Brain microvascular endothelial cell (primary cell): ENCODE measurements around the gene ARFGAP2.

ENCODE experiments used
- DNase-seq: peaks from one replicate; pipeline ENCODE4 v3.0.0-alpha.2; 2020
- H3K27ac ChIP-seq: fragments of 250-450 bp; sonication (Bioruptor Pico); 2 replicates; pipeline ENCODE4 v1.5.1; 2020; ENCODE audit warnings: mild to moderate bottlenecking, moderate library complexity
- H3K27me3 ChIP-seq: fragments of 250-450 bp; sonication (Bioruptor Pico); replicated peaks from 2 replicates; pipeline ENCODE4 v1.5.1; 2020; ENCODE audit warnings: mild to moderate bottlenecking
- H3K36me3 ChIP-seq: fragments of 250-450 bp; sonication (Bioruptor Pico); replicated peaks from 2 replicates; pipeline ENCODE4 v1.5.1; 2020; ENCODE audit warnings: mild to moderate bottlenecking
- H3K4me3 ChIP-seq: 2 replicates; pipeline ENCODE4 v1.5.1; 2011; ENCODE audit warnings: low read depth, mild to moderate bottlenecking, control low read depth, low read length, moderate library complexity
- in situ Hi-C: cut with HindIII; loops from 2 replicates; pipeline ENCODE4 v1.10.0; 2017; ENCODE audit warnings: low sequenced_read_pairs, low pct_ligation_motif_present
- TF ChIP-seq, protein P1 (sequence below): IDR thresholded peaks from 2 replicates; pipeline ENCODE4 v1.5.1; 2011; ENCODE audit warnings: low read depth, mild to moderate bottlenecking, moderate library complexity, low read length, control low read depth, inconsistent platforms; ENCODE audit errors: missing control alignments

ARFGAP2 gene

DNA sequence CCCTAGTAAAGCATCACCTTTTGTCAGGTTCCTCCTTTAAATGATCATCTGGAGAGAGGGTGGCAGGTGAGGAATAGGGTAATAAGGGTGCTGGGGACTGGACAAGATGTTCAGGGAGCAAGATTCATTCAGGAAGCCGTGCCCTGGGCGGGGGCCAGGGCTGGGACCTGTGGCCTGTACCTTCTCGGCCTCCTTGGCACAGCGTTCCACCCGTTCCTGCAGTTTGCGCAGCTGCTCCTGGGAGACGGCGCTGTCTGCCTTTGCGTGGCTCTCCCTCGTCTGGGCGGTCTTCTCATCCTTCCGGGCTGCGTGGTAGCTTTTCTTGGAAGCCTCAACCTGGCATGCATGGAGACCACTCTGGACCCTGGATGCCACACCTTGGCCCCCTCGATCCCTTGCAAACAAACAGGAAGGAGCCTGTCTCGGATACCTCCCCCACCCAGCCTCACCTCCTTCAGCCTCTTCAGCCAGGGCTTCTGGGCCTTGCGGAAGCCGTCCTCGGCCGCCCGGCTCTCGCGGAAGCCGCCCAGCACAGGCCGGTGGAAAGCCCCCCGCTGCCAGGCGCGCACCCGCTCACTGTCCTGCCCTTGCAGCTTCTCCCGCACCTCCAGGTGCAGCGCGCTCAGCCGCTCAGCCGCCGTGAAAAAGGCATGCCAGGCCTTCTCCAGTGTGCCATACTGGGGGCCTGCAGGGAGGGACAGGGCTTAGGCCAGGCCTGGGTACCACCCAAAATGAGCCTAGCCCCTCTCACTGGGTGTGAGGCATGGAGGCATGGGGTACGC lies 3.5 kb upstream of the ARFGAP2 start:
- Histone ChIP-seq H3K36me3 (peaks cover 10% of the 10 kb centered on the region), H3K4me3 (no peak overlapping the region), H3K27me3 (no peaks in the 10 kb centered on the region), H3K27ac (no peak overlapping the region)
- DNase-seq: no peak
- in situ Hi-C loops: no loop called here
- TF ChIP-seq, protein P1, sequence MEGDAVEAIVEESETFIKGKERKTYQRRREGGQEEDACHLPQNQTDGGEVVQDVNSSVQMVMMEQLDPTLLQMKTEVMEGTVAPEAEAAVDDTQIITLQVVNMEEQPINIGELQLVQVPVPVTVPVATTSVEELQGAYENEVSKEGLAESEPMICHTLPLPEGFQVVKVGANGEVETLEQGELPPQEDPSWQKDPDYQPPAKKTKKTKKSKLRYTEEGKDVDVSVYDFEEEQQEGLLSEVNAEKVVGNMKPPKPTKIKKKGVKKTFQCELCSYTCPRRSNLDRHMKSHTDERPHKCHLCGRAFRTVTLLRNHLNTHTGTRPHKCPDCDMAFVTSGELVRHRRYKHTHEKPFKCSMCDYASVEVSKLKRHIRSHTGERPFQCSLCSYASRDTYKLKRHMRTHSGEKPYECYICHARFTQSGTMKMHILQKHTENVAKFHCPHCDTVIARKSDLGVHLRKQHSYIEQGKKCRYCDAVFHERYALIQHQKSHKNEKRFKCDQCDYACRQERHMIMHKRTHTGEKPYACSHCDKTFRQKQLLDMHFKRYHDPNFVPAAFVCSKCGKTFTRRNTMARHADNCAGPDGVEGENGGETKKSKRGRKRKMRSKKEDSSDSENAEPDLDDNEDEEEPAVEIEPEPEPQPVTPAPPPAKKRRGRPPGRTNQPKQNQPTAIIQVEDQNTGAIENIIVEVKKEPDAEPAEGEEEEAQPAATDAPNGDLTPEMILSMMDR: no peak

DNA sequence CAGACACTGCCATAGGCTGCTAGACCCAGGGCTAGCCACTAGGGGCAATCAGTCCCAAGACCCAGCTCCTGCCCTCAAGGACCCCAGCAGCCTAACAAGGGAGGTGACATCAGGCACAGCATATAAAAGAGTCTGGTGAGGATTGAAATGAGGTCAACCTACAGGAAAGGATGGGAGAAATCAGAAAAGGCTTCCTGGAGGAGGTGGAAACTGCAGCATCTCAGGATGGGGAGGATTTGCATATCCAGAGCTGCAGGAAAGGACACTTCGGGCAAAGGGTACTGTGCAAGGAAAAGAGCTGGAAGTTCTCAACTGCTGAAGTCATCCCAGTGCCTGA lies 2.9 kb upstream of the ARFGAP2 start:
- Histone ChIP-seq H3K27ac (no peak overlapping the region), H3K4me3 (no peak overlapping the region), H3K27me3 (no peaks in the 10 kb centered on the region), H3K36me3 (peaks cover 14% of the 10 kb centered on the region)
- TF ChIP-seq, protein P1: peak; percentile 82
- DNase-seq: peak; percentile 25
- in situ Hi-C loops: no loop called here

DNA sequence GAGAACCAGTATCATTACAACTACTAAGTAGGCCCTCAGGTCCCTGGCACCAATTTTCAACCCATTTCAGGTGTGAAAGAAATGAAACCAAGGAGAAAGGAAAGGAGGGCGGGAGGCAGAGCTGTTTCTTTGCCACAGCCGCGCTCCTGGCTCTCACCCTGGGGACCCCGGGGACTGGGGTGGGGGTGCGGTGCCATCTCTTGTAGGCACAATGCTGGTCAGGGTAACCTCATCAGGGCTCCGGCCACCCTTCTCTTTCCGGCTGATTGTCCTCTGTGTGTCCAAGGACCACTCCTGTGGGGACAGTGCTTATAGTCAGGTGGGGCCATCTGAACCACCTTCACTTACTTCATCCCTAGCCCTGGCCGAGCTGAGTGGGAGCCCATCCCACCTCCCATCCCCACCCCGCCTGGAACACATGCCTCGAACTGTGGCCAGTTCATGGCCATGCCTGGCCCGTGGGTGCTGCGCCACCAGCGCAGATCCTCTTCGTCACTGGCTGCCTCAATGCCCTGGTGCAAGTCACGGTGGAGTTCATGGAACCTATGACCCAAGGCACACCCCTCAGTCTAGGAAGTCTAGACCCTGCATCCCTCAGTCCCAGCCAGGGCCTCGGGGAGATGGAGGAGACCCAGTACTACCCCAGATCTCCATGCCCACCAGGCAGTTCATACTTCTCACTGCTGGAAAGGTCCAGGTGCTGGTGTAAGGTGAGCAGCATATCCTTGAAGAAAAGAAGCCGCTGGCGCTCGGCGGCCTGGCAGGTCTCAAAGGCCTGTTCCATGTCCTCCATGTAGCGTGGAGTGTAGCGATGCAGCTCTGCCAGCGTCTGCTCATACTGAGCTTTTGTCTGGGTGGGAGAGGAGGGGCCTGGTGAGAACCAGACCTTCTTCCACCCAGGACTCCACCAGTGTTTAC lies 2.3 kb upstream of the ARFGAP2 start:
- H3K27ac ChIP-seq: no peak overlapping the region
- DNase-seq: no peak
- peaks cover 15% of the 10 kb centered on the region for H3K36me3 ChIP-seq
- H3K27me3 ChIP-seq: no peaks in the 10 kb centered on the region
- in situ Hi-C loops: no loop called here
- TF ChIP-seq, protein P1: no peak
- H3K4me3 ChIP-seq: no peak overlapping the region

DNA sequence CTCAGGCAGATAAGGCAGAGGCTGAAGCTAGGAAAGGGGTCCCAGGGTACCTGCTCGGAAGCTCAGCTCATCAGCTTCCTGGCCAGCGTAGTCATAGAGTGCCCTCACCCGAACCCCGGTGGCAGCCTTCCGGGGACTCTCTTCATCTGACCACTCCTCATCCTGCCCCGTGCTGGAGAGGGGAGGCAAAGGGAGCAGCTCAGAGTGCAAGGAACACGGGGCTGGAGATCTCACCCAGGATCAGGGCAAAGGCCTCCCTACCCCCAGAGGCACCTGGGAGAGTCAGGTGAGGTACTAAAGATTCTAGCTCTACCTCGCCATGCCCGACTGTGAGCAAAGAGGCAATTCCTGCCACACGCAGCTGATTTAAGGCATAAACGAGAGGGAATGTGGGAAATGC lies 1.6 kb upstream of the ARFGAP2 start:
- no peak for DNase-seq
- in situ Hi-C loops: no loop called here
- H3K4me3 ChIP-seq: no peak overlapping the region
- no peaks in the 10 kb centered on the region for H3K27me3 ChIP-seq
- H3K27ac ChIP-seq: no peak overlapping the region
- TF ChIP-seq, protein P1: no peak
- peaks cover 20% of the 10 kb centered on the region for H3K36me3 ChIP-seq

DNA sequence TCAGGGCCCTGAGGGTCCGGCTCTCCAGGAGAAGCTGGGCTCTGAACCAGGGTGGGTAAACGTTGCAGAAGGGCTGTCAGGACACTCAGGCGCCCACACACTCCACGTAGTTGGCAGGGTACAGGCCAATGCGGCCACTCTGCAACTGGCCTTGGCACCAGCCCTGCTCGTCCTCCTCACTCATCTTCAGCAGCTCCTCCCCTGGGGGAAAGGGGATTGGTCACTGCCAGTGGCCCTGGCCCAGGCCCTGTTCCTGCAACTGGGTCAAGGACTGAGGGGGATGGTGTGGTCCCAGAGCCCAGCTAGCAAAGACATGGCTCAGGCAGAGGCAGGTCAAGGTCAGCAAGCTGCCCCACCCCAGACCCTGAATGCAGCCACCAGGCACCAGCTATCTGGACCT lies 1.2 kb upstream of the ARFGAP2 start:
- Histone ChIP-seq H3K36me3 (peaks cover 23% of the 10 kb centered on the region), H3K27ac (no peak overlapping the region), H3K27me3 (no peaks in the 10 kb centered on the region), H3K4me3 (no peak overlapping the region)
- DNase-seq: no peak
- in situ Hi-C loops: no loop called here
- TF ChIP-seq, protein P1: no peak
